ENCODE measurements around the gene RDH5.

The RDH5 gene, protein sequence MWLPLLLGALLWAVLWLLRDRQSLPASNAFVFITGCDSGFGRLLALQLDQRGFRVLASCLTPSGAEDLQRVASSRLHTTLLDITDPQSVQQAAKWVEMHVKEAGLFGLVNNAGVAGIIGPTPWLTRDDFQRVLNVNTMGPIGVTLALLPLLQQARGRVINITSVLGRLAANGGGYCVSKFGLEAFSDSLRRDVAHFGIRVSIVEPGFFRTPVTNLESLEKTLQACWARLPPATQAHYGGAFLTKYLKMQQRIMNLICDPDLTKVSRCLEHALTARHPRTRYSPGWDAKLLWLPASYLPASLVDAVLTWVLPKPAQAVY

DNA sequence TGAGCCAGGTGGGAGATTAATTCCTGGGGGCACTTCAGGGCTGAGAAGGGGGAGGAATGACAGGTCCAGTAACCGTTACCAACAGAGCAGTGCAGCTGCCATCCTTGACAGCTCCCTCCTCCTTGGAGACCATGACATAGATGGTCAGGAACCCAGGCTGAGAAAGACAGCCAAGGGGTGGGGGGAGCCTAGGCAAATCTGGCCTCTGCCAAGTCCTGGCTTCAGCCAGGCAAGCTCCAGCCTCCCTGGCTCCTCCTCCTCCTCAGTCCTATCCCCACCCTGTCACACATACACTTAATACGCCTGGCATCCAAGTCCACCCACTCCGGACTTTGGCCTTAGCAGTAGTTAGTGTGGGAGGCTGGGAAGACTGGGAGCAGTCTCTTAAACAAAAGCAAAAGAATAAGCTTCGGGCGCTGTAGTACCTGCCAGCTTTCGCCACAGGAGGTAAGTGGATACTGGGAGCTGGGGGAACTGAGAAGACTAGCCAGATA, at the start of gene RDH5:
Gene RDH5 (plus strand): TSS at position 323 of the 494 bp plus-strand sequence. CDS start 792 bp downstream, outside the sequence.
- H3K27ac ChIP-seq: 0 out of 2 replicates have a peak within 1 kb of the TSS, but pooled peaks have one; percentile 8
- TF ChIP-seq, protein P1, sequence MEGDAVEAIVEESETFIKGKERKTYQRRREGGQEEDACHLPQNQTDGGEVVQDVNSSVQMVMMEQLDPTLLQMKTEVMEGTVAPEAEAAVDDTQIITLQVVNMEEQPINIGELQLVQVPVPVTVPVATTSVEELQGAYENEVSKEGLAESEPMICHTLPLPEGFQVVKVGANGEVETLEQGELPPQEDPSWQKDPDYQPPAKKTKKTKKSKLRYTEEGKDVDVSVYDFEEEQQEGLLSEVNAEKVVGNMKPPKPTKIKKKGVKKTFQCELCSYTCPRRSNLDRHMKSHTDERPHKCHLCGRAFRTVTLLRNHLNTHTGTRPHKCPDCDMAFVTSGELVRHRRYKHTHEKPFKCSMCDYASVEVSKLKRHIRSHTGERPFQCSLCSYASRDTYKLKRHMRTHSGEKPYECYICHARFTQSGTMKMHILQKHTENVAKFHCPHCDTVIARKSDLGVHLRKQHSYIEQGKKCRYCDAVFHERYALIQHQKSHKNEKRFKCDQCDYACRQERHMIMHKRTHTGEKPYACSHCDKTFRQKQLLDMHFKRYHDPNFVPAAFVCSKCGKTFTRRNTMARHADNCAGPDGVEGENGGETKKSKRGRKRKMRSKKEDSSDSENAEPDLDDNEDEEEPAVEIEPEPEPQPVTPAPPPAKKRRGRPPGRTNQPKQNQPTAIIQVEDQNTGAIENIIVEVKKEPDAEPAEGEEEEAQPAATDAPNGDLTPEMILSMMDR (conservative IDR thresholded peaks at IDR 0.05): no peak

DNA sequence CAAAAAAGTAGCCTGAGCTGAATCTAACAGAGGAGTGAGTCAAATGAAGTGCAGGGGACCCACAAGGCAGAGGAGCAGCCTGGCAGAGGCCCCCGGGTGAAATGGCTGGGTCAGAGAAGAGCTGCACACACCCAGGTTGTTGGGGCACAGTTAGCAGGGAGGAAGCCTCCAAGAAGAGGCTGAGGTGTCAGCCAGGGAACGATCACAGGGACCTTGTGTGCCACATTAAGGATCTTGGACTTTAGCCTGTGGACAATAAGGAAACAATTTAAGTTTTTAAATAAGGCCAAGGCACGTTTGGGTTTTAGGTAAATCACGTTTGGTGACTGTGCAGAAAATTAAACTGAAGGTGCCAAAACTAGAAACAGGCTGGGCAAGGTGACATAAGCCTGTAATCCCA, 48.4 kb upstream of the RDH5 start:
- TF ChIP-seq, protein P1 (conservative IDR thresholded peaks at IDR 0.05): no peak
- no peak overlapping the region; the same call in 1 of the 2 replicates for H3K27ac ChIP-seq

DNA sequence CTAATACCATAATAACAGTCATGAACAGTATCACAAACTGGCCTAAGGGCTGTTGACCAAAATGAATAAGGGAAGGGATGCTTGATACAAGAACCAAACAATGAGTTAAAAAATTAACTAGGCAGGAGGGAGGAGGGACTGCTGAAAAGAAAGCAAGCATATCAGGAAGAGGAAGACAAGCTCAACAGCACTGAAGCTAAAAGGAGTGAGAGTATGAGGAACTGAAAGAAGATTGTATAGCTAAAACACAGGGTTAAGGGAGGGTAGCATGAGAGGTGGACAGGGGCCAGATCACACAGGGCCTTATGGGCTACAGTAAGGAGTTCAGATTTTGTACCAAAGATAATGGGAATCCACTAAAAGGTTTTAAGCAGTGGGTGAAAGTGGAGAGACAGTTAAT, 46.6 kb upstream of the RDH5 start:
- H3K27ac ChIP-seq: no peak overlapping the region
- TF ChIP-seq, protein P1 (conservative IDR thresholded peaks at IDR 0.05): no peak

DNA sequence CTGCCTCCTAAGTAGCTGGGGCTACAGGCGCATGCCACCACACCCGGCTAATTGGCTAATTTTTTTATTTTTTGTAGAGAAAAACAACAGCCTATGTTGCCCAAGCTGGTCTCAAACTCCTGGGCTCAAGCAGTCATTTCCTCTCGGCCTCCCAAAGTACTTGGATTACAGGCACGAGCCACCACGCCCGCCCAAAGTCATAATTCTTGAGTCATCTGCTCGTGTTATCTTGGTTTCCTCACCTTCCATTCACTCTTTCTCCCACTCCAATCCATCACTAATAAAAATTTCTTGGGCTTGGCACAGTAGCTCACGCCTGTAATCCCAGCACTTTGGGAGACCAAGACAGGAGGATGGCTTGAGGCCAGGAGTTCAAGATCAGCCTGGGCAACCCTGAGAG, 44.5 kb upstream of the RDH5 start:
- TF ChIP-seq, protein P1 (conservative IDR thresholded peaks at IDR 0.05): no peak
- no peak overlapping the region for H3K27ac ChIP-seq

DNA sequence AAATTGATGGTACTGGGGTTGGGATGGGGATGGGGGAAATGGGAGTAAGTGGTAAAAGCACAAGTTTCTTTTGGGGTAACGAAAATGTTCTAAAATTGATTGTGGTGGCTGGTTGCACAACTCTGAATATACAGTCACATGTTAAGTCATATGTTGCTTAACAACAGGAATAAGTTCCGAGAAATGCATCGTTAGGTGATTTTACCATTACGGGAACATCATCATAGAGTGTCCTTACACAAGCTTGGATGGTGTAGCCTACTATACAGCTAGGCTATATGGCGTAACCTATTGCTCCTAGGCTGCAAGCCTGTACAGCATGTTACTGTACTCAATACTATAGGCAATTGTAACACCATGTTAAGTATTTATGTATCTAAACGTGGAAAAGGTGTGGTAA, 43.5 kb upstream of the RDH5 start:
- TF ChIP-seq, protein P1 (conservative IDR thresholded peaks at IDR 0.05): no peak
- H3K27ac ChIP-seq: no peak overlapping the region

DNA sequence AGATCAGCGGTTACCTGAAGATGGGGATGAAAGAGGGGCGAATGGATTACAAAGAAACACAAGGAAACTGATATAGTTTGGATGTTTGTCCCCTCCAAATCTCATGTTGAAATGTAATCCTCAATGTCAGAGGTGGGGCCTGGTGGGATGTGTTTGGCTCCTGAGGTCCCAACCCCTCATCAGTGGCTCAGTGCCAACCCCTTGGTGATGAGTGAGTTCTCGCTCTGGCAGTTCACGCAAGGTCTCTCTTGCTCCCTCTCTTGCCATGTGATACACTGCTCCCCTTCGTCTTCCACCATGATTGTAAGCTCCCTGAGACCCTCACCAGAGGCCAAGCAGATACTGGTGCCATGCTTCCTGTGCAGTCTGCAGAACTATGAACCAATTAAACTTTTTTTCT, 40.5 kb upstream of the RDH5 start:
- H3K27ac ChIP-seq: no peak overlapping the region
- TF ChIP-seq, protein P1 (conservative IDR thresholded peaks at IDR 0.05): no peak

DNA sequence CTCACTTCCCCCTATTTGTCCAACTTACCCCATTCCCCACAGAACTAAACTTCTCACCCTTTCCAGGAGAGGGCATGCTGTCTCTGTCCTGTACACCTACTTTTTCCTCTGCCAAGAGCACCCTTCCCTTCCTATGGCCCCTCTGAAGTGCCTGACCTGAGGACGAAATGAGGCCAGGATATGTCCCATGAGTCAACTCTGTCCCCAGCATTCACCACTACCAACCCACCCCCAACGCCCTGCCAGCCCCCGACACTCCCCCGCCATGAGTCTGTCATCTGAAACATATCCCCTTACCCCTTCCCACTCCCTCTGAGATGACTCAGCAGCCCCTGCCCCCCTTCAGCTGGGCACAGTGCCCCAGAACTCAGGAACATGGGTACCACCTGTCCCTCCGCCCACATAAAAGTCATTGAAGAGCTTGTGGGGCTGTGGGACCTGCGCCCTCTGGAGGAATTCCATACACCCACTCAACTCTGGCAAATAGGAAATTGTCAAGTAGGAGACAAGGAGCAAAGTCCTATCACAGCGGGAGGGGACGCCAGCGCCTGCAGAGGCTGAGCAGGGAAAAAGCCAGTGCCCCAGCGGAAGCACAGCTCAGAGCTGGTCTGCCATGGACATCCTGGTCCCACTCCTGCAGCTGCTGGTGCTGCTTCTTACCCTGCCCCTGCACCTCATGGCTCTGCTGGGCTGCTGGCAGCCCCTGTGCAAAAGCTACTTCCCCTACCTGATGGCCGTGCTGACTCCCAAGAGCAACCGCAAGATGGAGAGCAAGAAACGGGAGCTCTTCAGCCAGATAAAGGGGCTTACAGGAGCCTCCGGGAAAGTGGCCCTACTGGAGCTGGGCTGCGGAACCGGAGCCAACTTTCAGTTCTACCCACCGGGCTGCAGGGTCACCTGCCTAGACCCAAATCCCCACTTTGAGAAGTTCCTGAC, 38.8 kb upstream of the RDH5 start:
- H3K27ac ChIP-seq: no peak overlapping the region

More for the DNA sequence above, 38.8 kb upstream of the RDH5 start:
- TF ChIP-seq, protein P1 (conservative IDR thresholded peaks at IDR 0.05): peak; percentile 60

Measured in VCaP (cell line).